Gastroesophageal sphincter (tissue), 3 donors: ENCODE data around the gene PRKG1.

Experiments
- EP300 ChIP-seq: sonication (generic); formaldehyde crosslinking; IDR thresholded peaks from one replicate; pipeline ENCODE4 v1.6.1; 2017; ENCODE audit warnings: antibody characterized with exemption, mild to moderate bottlenecking
- POLR2A ChIP-seq, 2 donors: fragments of 450-650 bp; IDR thresholded peaks; one replicate each; pipeline ENCODE4 v1.6.1; 2017; ENCODE audit warnings: antibody characterized with exemption in 2 of 2, mild to moderate bottlenecking in 2 of 2, moderate library complexity in 1 of 2
- POLR2AphosphoS5 ChIP-seq: sonication (generic); formaldehyde crosslinking; IDR thresholded peaks from one replicate; pipeline ENCODE4 v1.6.1; 2017; ENCODE audit warnings: antibody characterized with exemption
- TF ChIP-seq, protein P1 (sequence below), 4 experiments: fragments of 200-600 bp in 2 of 4; fragments of 450-650 bp in 2 of 4; sonication (generic) in 1 of 4; IDR thresholded peaks; one replicate each; pipeline ENCODE4 v1.5.1; 2017 to 2019; ENCODE audit warnings: antibody characterized with exemption in 4 of 4, mild to moderate bottlenecking in 2 of 4, moderate library complexity in 2 of 4

DNA sequence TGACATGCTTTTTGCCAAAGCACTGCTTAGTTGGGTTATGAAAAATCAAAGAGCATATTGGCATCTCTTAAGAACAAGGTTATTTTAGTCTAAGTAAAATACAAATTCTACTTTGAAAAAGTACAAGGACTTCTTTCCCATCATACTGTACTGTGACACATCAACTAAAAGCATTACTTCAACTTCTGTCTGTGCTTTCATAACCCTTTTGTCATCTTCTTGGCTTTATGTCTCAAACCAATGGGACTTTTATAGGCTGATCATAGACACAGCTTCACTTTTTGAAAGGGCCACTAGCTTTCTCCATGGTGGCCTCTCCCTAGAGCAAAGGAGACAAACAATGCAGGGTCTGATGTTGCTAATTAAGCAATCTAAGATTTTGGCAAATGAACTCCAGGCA, 814.0 kb downstream of the PRKG1 start:
- TF ChIP-seq POLR2A (IDR thresholded peaks at IDR 0.05) (no peak), EP300 (no peak), POLR2AphosphoS5 (no peak)
- TF ChIP-seq, protein P1, sequence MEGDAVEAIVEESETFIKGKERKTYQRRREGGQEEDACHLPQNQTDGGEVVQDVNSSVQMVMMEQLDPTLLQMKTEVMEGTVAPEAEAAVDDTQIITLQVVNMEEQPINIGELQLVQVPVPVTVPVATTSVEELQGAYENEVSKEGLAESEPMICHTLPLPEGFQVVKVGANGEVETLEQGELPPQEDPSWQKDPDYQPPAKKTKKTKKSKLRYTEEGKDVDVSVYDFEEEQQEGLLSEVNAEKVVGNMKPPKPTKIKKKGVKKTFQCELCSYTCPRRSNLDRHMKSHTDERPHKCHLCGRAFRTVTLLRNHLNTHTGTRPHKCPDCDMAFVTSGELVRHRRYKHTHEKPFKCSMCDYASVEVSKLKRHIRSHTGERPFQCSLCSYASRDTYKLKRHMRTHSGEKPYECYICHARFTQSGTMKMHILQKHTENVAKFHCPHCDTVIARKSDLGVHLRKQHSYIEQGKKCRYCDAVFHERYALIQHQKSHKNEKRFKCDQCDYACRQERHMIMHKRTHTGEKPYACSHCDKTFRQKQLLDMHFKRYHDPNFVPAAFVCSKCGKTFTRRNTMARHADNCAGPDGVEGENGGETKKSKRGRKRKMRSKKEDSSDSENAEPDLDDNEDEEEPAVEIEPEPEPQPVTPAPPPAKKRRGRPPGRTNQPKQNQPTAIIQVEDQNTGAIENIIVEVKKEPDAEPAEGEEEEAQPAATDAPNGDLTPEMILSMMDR (IDR thresholded peaks at IDR 0.05): no peak
